LHCN-M2 (cell line): ENCODE measurements around the gene AGRP. TPM values are rescaled to one million over a fixed set of nuclear protein-coding genes. Genes with fewer than 3 reads are reported as not detected.

Experiments used
- DNase-seq: peaks from one replicate; pipeline ENCODE4 v3.0.0-alpha.2; 2012; ENCODE audit warnings: low read depth
- total RNA-seq: library from RNA; depleted of rRNA; stranded (reverse); fragments of >200 nt; gene quantifications from 2 replicates; pipeline ENCODE4 v1.2.3, GENCODE V29; 2014

Gene AGRP
- total RNA-seq, 1 experiment from 2014 or later, result not detected

- no peak for DNase-seq
Observed at GRCh38 chr16:67463691-67464090, 19.7 kb downstream of the AGRP start.

GRCh38 chr16:67463059-67463458 lies 20.3 kb downstream of the AGRP start:
- no peak for DNase-seq

DNA sequence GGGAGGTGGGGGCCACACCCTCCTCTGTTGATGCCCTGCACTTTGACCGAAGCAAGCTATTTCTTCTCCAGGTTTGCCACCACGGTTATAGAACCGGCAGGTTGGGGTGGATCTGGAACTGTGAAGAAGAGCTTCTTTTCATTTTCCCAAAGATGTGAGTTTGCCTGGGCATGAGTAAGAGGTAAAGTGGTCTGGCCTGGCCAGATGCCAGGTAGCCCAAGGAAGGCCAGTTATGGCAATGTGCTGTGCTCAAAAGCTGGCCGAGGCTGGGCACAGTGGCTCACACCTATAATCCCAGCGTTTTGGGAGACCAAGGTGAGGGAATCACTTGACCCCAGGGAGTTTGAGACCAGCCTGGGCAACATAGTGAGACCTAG lies 21.1 kb downstream of the AGRP start:
- DNase-seq, result no peak

- no peak for DNase-seq
Observed at GRCh38 chr16:67461600-67462278, 21.6 kb downstream of the AGRP start.

DNA sequence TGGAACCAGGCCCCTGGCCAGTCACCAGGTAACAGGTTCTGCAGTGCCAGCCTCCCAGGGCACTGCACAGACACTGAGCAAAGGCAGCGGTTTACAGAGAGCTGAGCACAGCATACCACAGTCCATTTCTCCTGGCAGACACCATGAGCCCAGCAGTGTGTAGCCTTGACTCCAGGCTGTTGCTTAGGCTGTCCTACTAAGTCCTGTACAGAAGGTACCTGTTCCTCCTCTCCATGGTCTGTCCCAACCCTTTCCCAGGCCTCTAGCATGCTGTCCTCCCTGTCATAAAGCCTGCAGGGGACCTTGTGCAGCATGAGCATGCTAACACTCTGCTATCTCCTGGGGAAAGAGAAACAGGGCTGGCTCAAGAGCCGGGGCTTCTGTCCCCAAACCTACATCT lies 22.4 kb downstream of the AGRP start:
- DNase-seq, result no peak

DNA sequence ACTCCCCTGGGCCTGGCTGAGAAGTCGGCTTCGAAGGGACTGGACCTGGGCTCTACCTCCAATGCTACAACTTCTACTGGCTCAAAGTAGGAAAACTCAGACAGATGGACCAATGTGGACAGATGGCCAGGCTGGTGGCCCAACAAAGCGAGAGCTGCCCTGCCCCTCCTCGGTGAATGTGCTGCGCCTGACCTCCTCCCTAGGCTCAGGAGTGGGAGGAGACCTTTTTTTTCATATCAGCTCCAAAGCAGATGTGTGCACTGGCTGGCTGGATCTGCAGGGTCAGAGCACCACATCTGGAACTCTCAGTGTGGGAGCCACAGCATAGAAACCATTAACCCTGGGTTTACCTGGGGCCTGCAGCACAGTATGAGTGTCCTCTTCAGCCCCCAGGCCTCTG lies 23.2 kb downstream of the AGRP start:
- DNase-seq, result no peak

GRCh38 chr16:67459861-67460150 lies 23.5 kb downstream of the AGRP start:
- DNase-seq, result no peak

- peak; percentile 57 for DNase-seq
Observed at GRCh38 chr16:67459066-67459860, 24.1 kb downstream of the AGRP start.

DNA sequence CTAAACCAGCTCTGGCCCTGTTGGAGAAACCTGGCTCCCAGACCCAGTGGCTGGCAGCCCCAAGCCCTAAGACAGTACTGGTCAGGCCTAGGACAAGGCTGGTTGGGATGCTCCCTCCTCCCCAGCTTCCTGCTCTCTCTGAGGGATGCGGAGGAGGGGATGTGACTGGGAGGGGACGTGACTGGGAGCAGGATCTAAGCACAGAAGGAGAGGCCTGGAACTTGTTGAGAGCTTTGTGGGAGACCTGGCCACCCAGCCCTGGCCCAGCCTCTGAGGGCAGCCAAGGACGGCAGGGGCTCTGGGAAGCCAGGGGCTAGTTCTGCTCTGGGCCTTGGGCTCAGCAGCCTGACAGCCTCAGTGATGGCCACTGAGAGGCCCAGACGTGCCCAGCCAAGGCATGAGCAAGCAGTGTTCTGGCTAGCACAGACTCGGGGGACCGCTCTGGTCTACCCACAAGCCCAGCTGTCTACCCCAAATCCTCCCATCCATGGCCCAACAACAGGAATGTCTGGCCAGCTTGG lies 25.2 kb downstream of the AGRP start:
- DNase-seq, result peak; percentile 34

DNA sequence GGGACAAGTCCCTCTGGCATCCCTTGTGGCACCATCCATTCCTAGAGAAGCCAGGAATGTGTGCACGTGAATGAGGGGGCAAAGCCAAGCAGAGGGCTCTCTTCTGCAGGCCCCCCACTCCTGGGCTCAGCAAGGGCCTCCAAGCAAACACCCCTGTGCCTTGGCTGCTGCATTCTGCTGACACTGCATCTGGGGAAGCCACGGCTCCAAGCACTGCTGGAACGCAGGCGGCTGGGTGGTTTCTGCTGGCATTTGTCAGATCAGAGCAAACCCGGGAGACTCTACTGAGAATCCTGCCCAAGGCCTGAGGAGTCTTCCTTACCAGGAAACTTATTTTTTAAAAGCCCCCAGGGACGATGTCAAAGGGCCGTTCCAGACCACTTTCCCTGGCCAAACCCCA lies 25.7 kb downstream of the AGRP start:
- no peak for DNase-seq

DNA sequence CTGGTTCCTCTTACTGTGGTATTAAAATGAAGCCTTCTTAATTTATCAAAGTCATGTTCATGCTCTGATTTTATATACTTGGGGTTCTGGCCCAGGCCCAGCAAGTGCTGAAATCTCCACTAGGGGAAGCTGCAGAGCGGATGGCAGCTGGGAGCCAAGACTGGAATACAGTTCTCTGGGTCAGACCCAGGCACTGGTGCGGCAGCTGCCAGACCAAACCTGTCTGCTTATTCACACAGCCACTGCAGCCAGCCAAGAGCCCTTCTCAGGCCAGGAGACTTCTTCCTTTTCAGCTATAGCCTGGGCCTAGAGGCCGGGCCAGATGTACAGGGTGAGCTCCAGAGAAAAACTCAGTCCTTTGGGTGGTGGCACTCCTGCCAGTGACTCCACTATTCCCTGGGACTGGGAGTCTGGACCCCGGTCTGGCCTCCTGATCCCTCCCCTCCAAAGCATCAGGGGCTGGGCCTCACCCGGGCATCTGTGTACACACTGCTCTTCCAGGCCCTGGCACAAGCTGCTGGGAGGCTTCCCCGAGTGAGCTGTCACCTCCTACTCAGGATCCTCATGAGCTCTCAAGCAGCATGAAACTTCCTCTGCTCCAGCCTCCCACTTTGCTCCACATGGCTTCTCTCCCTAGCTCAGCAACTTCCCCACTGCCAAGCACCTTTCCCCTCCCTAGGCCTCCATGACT lies 26.8 kb downstream of the AGRP start:
- peak; percentile 71 for DNase-seq

- DNase-seq, result no peak
Observed at GRCh38 chr16:67454852-67455251, 28.5 kb downstream of the AGRP start.

GRCh38 chr16:67454104-67454503 lies 29.2 kb downstream of the AGRP start:
- DNase-seq, result no peak

GRCh38 chr16:67451704-67452435 lies 31.5 kb downstream of the AGRP start:
- no peak for DNase-seq

DNA sequence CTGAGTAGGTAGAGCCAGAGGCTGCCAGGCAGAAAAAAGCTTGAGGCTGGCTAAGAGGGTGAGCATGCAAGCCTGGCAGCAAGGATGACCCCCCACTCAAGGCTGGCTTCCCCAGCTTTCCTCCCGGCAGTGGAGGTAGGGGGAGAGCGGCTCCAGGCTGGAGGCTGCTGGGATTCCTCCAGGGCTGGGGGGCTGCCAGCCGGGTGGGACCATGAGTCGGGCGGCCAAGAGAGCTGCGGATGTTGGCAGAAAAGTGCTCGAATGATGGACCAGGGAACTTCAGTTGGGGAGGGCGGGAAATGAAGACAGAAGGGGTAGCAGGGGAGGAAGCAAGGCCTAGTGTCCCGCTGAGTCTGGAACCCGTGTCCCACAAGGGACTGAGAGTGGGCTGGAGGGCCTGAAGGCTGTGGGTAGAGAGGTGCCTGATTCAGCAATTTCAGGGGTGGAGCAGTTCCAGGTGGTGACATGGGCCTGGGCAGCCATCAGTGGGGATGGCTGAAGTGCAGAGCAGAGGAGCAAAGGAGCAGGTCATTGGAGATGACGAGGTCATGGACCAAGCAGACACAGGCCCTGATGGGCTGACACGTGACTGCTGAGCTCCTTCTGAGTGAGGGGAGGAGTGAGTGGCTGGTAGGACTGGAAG lies 32.2 kb downstream of the AGRP start:
- DNase-seq, result no peak

GRCh38 chr16:67449739-67450138 lies 33.6 kb downstream of the AGRP start:
- DNase-seq, result no peak

GRCh38 chr16:67449336-67449735 lies 34.0 kb downstream of the AGRP start:
- no peak for DNase-seq

GRCh38 chr16:67448580-67448979 lies 34.8 kb downstream of the AGRP start:
- DNase-seq, result no peak

DNA sequence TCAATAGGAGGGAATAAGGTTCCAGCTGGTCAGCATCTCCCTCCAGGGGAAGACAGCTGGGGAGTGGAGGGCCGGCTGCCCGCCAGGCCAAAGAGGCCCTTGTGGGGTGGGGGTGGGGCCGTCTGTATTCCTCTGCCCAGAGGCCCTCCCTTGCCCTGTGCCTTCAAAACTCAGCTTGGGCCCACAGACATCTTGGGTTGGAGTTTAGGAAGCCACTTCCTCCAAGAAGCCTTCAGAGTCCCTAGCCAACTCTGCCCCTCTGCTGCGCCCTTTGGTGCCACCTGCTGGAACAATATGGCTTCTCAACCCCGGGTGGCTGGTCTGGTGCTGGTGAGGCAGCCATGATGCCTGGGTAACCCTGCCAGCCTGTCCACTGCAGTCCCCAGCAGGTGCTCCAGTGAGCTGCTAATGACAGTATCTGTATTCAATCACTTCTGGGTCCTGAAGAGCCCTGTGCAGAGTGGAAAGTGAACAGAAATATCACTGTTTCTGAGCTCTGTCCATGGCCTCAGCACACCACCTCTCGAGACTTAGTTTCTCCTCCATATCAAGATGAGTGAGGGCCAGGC lies 35.8 kb downstream of the AGRP start:
- DNase-seq, result peak; percentile 34

GRCh38 chr16:67446968-67447507 lies 36.3 kb downstream of the AGRP start:
- no peak for DNase-seq
